GM21526 (cell line): ENCODE measurements around the gene CNPY3.
"Not testable (repeated sequence)": the region's sequence is repeated elsewhere in the genome, so short reads cannot be mapped to it uniquely, and the experiment has no call there.

Experiments used
- ATAC-seq: cut with Tn5 transposase; IDR thresholded peaks from one replicate; pipeline ENCODE4 v1.9.1; 2021; ENCODE audit warnings: moderate library complexity; ENCODE audit not compliant: unreplicated experiment, low FRiP score

Gene CNPY3

GRCh38 chr6:42928986-42929820 is at the start of gene CNPY3:
Gene CNPY3, plus strand, starts transcription at chr6:42929480. Its CDS starts 91 bp downstream, at chr6:42929571.
- peak; percentile 63 for ATAC-seq

DNA sequence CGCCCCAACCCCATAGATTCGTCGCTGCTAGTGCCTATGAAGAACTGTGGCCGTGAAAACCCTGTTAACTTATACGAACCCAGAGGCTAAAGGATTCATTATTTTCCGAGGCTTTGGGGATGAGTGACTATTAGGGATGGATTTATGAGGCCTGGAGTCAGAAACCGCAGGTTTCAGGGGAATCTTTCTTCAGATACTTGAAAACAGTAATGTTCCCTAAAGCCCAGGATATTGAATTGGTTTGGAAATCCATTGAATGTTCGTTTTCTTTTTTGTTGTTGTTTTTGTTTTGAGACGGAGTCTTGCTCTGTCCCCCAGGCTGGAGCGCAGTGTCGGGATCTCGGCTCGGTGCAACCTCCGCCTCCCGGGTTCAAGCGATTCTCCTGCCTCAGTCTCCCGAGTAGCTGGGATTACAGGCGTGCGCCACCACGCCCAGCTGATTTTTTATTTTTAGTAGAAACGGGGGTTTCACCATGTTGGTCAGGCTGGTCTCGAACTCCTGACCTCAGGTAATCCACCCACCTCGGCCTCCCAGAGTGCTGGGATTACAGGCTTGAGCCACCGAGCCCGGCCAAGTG is 49.0 kb upstream of the CNPY3 start:
- not testable (repeated sequence) for ATAC-seq

DNA sequence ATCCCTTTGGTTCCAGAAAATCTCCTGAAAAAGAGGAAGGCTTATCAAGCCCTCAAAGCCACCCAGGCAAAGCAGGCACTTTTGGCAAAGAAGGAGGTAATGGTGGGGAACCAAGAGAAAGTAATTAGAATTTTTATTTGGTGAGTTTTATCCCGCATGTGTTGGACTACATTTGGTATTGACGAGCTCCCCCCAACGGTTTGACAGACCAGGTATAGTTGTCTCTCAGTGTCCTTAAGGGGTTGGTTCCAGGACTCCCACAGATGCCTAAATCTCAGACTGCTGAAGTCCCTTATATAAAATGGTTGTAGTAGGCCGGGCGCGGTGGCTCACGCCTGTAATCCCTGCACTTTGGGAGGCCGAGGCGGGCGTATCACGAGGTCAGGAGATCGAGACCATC is 48.4 kb upstream of the CNPY3 start:
- ATAC-seq: not testable (repeated sequence)

DNA sequence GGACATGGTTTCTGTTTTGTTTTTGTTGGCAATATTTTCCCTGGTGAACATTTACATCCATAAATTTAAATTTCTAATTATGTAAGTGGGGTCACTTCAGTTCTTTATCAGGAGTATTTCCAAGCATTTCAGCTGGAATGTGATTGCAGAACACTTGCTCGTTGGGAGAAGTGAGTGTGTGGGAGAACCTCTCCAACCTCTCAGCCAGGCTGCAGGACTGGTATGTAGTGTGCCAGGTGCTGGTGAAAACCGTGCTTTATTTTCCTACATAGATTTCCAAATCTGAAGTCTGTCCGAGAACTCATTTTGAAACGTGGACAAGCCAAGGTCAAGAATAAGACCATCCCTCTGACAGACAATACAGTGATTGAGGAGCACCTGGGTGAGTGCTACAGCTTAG is 43.6 kb upstream of the CNPY3 start:
- no peak for ATAC-seq

GRCh38 chr6:42888201-42888600 is 41.1 kb upstream of the CNPY3 start:
- ATAC-seq: not testable (repeated sequence)

DNA sequence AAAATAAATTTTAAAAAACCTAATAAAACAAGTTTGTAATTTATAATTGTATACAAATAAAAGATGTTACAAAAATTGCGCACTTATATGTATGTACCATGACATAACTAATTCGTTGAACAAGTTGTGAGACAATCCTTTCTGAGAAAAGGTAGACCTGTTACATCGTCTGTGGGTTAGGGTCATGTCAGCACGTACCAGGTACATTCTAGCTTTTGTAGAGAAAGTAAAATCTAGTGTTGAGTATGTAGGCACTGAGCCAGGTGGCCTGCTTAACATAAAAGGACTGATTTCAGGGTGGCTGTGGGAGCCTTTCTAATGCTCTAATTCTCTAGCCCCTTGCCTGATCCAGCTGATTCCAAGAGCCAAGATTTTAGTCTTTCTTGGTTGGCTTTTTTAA is 39.5 kb upstream of the CNPY3 start:
- ATAC-seq: no peak

DNA sequence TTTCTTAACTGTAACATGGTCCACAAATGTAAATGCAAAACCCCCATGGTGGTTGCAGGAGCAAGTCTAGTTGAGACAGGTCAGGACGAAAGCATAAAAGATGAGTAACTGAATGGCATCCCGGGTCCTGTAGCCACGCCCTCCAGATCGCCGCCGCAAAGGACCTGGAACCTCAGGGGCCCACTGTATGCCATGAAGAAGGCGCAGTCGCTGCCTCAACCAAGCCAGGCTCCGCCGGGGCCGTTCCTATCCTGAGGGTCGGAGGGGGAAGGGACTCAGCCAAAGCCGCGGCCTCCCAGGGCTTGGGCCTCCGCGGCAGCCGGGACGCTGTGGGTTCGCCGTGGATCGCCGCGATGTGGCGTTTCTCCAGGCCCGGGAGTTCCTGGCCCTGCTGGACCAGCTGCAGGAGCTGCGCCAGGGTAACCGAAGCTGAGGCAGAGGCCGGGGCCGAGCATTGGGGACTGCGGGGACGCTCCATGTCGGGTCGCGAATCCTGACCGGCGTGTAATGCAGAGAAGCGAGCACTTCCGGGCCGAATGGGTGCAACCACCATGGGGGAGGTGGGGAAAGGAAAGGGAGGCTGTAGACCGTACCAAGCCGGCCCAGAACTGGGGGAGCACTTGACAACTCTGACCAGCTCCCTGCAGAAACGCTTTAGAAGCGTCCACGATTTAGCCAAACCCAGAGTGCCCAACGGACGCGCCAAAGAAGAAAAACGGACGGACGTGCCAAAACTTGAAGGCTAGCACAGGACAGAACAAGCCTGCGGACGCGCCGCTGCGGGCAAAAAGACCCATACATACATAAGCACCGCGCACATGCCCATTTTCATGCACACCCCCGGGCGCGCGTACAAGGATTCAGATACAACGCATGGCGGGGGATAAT is 38.7 kb upstream of the CNPY3 start:
- ATAC-seq: peak; percentile 84

GRCh38 chr6:42891199-42891722 is 38.0 kb upstream of the CNPY3 start:
- no peak for ATAC-seq

DNA sequence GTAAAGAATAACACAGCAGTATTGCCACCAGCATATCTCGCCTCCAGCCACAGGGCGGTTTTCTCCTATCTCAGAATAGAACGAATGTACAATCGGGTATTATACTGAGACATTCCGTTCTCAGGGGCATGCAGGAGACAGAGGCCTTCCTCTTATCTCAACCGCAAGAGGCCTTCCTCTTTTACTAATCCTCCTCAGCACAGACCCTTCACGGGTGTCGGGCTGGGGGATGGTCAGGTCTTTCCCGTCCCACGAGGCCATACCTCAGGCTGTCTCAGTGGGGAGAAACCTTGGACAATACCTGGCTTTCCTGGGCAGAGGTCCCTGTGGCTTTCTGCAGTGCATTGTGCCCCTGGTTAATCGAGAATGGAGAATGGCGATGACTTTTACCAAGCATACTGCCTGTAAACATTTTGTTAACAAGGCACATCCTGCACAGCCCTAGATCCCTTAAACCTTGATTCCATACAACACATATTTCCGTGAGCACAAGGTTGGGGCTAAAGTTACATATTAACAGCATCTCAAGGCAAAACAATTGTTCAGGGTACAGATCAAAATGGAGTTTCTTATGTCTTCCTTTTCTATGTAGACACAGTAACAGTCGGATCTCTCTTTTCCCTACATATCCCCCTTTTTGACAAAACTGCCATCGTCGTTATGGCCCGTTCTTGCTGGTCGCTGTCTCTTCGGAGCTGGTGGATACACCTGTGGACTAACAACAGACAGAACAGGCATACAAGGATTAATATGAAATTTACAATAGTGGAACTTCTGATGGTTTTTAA is 35.0 kb upstream of the CNPY3 start:
- not testable (repeated sequence) for ATAC-seq

DNA sequence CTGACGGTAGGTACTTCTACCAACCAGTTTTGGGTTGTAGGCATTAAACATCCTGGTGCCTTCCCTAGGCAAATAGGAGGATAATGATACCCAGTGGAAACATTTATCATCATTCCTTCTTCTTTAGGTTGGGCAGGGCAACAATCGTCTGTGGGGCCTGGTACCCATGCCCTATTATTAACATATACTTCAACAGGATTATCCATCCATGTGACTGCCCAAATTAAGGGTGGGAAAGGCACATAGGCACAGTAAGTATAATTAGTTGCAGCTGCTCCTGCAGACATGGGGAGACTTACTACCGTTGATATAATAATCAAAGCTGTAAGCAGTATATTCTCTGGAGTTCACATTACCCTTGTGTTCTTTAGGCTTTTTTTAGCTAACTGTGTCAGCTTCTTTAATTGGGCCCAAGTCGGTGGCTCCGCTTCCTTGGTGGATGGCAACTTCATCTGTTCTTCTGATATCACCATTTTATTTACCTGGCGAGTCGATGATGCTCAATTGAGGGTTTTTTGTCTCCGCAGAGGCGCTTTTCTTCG is 33.0 kb upstream of the CNPY3 start:
- no peak for ATAC-seq

DNA sequence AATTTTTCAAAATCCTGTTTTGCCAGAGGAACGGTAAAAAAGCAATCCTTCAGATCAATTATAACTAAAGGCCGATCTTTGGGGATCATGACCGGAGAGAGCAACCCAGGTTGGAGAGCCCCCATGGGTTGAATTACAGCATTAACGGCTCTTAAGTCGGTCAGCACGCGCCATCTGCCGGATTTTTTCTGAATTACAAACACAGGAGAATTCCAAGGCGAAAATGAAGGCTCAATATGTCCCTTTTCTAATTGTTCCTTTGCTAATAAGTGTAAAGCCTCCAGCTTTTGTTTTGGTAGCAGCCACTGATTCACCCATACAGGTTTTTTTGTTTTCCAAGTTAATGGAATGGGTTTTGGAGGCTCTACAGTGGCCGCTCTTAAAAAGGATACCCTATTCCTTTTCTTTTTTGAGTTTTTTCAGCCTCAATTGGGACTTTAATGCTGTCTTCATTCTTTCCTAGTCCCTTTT is 30.4 kb upstream of the CNPY3 start:
- ATAC-seq: no peak

GRCh38 chr6:42899871-42900270 is 29.4 kb upstream of the CNPY3 start:
- ATAC-seq: no peak

- ATAC-seq: peak; percentile 53
Measured at GRCh38 chr6:42901538-42901957, 27.7 kb upstream of the CNPY3 start.

DNA sequence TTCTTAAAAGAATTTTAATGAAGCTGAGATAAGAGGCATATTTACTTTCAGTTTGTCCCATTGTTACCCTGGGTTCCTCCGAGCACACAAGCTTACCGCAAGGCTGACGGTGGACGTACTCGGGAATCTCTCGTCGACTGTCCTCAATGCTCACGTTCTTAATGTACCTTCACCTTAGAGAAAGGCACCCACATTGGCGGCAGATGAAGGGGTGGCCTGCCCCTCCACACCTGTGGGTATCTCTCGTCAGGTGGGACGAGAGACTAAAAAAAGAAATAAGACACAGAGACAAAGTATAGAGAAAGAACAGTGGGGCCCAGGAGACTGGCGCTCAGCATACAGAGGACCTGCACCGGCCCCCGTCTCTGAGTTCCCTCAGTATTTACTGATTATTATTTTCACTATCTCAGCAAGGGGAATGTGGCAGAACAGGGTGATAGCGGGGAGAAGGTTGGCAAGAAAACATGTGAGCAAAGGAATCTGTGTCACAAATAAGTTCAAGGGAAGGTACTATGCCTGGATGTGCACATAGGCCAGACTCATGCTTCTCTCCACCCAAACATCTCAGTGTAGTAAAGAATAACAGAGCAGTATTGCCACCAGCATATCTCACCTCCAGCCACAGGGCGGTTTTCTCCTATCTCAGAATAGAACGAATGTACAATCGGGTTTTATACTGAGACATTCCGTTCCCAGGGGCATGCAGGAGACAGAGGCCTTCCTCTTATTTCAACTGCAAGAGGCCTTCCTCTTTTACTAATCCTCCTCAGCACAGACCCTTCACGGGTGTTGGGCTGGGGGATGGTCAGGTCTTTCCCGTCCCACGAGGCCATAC is 26.6 kb upstream of the CNPY3 start:
- not testable (repeated sequence) for ATAC-seq

DNA sequence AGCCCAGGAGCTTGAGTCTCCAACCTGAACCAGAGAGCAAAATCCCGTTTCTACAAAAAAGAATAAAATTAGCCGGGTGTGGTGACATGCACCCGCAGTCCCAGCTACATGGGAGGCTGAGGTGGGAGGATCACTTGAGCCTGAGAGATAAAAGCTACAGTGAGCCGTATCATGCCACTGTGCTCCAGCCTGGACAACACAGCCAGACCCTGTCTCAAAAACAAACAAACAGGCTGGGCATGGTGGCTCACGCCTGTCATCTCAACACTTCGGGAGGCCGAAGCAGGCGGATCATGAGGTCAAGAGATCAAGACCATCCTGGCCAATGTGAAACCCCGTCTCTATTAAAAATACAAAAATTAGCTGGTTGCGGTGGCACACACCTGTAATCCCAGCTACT is 24.8 kb upstream of the CNPY3 start:
- no peak for ATAC-seq

- no peak for ATAC-seq
Measured at GRCh38 chr6:42907336-42907735, 21.9 kb upstream of the CNPY3 start.

DNA sequence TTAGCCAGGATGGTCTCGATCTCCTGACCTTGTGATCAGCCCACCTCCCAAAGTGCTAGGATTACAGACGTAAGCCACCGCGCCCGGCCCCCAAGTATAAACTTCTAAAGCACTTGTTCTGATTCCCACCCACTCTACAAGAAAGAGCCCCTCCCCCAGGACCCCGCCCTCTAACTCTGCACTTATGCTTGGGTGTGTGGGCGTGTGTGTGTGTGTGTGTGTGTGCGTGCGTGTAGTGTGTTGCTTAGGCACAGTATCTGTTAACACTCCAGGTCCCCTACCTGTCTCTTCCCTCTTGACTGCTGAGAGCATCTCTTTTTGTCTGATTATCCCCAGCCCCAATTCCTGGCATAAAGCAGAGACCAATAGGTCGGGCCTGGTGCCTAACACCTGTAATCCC is 19.4 kb upstream of the CNPY3 start:
- no peak for ATAC-seq

DNA sequence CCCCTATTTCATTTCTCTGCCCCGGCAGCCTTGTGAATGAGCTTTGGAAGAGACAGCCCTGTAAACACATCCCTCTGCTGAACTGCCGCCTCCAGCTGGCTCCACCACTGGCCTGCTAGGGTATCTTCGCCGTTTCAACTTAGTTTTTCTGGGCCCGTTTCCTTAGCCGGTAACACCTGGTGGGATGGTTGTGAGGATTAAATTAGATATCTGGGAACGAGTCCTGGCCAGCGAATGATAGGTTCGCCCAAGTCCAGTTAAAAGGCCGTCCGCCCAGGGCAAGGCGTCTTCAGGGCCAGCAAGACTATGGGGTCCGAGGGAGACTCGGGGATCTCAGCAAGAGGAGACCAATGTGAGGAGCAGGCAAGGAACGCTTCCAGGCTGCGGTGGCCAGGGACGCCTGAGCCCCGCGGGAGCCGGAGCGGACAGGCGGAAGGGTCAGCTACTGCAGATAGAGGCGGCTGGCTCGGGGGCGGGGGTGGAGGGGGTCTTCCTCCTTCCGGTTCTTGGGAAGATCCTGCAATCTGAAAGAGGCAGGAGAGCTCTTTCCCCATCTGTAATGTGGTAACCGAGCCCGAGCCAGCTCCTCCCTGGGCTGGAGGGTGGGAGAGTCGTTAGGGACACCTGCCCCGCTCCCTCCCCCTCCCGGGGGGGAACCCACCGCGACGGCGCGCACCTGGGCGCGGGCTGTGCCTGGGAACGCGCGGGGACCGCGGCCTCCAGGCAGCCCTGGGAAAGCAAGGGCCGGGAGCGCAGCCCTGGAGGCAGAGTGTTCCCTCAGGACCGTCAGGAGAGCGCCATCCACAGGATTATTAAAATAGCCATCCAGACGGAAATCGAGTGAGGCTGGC is 17.9 kb upstream of the CNPY3 start:
- no peak for ATAC-seq
